Activated CD8-positive, alpha-beta T cell treated with anti-CD3 and anti-CD28 coated beads, Interleukin-2, amount 10 ng/mL, durations not matched to agents 7 days and 5 days (primary cell): ENCODE results near the gene MAMDC4. TPM values are rescaled to one million over a fixed set of nuclear protein-coding genes. Genes with fewer than 3 reads are reported as not detected.
A peak's percentile ranks its signal among the peaks of the same experiment; 100 is the strongest.

Experiments used
- ATAC-seq: fragments of 150-1000 bp; cut with Tn5 transposase; one replicate; pipeline ENCODE4 v1.10.0; 2021; ENCODE audit warnings: moderate library complexity
- CTCF ChIA-PET: fragments of 350-600 bp; sonication (Branson Sonifier 250); formaldehyde crosslinking; loops from one replicate; lab custom pipeline; 2021; ENCODE audit warnings: antibody characterized with exemption; lab: Charles Lee
- POLR2A ChIA-PET: fragments of 350-600 bp; sonication (Branson Sonifier 250); formaldehyde crosslinking; loops from one replicate; lab custom pipeline; 2021; ENCODE audit warnings: antibody characterized with exemption; lab: Charles Lee
- DNase-seq: peaks from one replicate; pipeline ENCODE4 v3.0.0-alpha.2; 2020
- H3K27ac Mint-ChIP-seq: one replicate; pipeline ENCODE4 v1.8.0; 2021; ENCODE audit warnings: mild to moderate bottlenecking, mixed read lengths
- H3K27me3 Mint-ChIP-seq: one replicate; pipeline ENCODE4 v1.8.0; 2021; ENCODE audit warnings: low read depth, mixed read lengths
- H3K36me3 Mint-ChIP-seq: one replicate; pipeline ENCODE4 v1.8.0; 2021; ENCODE audit warnings: low read depth, mixed read lengths
- H3K4me1 Mint-ChIP-seq: one replicate; pipeline ENCODE4 v1.8.0; 2021; ENCODE audit warnings: low read depth, mixed read lengths
- H3K4me3 Mint-ChIP-seq: one replicate; pipeline ENCODE4 v1.8.0; 2021; ENCODE audit warnings: mild to moderate bottlenecking, mixed read lengths
- H3K9me3 Mint-ChIP-seq: one replicate; pipeline ENCODE4 v1.8.0; 2022; ENCODE audit warnings: mixed read lengths; ENCODE audit not compliant: insufficient read depth
- total RNA-seq, 2 experiments: library from RNA; stranded (reverse); gene quantifications; one replicate each; pipeline ENCODE4 v1.2.3, GENCODE V29; 2021

The MAMDC4 gene
- total RNA-seq, 2 experiments from 2014 or later: 14.7 to 15.8 TPM

DNA sequence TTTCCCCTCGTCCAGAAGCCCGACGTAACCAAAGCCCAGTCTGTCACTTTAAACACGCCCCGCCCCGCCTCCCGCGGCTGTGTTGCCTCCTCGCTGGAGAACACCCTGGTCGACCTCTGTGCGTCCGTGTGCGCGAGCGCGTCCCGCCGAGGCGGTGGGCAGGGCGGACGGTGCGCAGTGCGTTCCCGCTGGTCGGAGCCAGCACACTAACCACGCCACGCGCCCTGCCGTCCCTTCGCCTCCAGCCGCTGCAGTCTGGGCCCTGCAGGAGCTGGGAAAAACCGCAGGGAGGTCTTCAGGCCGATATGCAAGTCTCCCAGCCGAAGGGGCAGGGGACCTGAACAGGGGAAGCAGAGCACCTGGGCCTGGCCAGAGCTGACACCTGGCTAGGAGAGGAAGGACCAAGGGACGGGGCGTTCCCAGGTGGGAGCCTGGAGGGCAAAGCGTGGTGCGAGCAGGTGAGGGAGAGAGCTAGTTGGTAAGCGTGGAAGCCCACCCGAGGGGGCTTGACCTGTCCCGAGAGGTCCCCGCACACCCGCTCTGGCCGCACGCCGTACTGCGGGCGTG lies 4.2 kb upstream of the MAMDC4 start:
- H3K27me3 Mint-ChIP-seq: peaks cover 13% of the 10 kb centered on the region
- ATAC-seq (peak; percentile 29), DNase-seq (peak; percentile 86)
- H3K36me3 Mint-ChIP-seq: peaks cover 16% of the 10 kb centered on the region
- CTCF ChIA-PET: interaction anchor here (1.4 to 1.8 kb wide), 4 partner anchors 34 to 187 kb away, joined by 3 to 9 read pairs (median 4); partner anchors contain the start of gene TRAF2
- POLR2A ChIA-PET: interaction anchor here (1.1 to 1.5 kb wide), 3 partner anchors 39 to 54 kb away, joined by 3 to 6 read pairs (median 3); partner anchors contain the start of gene TRAF2
- H3K4me3 Mint-ChIP-seq: peak overlapping the region; percentile 92
- H3K4me1 Mint-ChIP-seq: peaks cover 27% of the 10 kb centered on the region
- no peaks in the 10 kb centered on the region for H3K9me3 Mint-ChIP-seq
- peak overlapping the region; percentile 77 for H3K27ac Mint-ChIP-seq

- ChIA-PET CTCF (interaction anchor here (1.4 to 1.8 kb wide), 3 partner anchors 38 to 186 kb away, joined by 3 to 9 read pairs (median 5); partner anchors contain the start of gene TRAF2), POLR2A (interaction anchor here (1.1 to 1.4 kb wide), 2 partner anchors 38 to 43 kb away, joined by 3 read pairs; partner anchors contain the start of gene TRAF2)
- Mint-ChIP-seq H3K4me3 (peak overlapping the region; percentile 92), H3K9me3 (no peaks in the 10 kb centered on the region), H3K27ac (peak overlapping the region; percentile 91), H3K4me1 (peaks cover 23% of the 10 kb centered on the region), H3K27me3 (peaks cover 13% of the 10 kb centered on the region), H3K36me3 (peaks cover 16% of the 10 kb centered on the region)
- DNase-seq (peak; percentile 61), ATAC-seq (peak; percentile 6)
Observed at GRCh38 chr9:136848393-136849037, 3.6 kb upstream of the MAMDC4 start.

- ChIA-PET POLR2A (no interaction called here), CTCF (interaction anchor here (1.5 kb wide), 1 partner anchor 37 kb away, joined by 5 read pairs; the partner anchor contains the start of gene TRAF2)
- DNase-seq (peak; percentile 98), ATAC-seq (peak; percentile 93)
- H3K27ac Mint-ChIP-seq: peak within 1 kb of the TSS; percentile 91
- H3K36me3 Mint-ChIP-seq: peaks cover 16% of the 10 kb centered on the region
- no peaks in the 10 kb centered on the region for H3K9me3 Mint-ChIP-seq
- peak within 1 kb of the TSS; percentile 92 for H3K4me3 Mint-ChIP-seq
- H3K4me1 Mint-ChIP-seq: peaks cover 21% of the 10 kb centered on the region
- H3K27me3 Mint-ChIP-seq: peaks cover 13% of the 10 kb centered on the region
Observed at GRCh38 chr9:136849038-136849959, 2.8 kb upstream of the MAMDC4 start, which contains the start of gene PHPT1. PHPT1 (plus strand) TSS chr9:136849409; CDS start chr9:136849431, 22 bp downstream.

DNA sequence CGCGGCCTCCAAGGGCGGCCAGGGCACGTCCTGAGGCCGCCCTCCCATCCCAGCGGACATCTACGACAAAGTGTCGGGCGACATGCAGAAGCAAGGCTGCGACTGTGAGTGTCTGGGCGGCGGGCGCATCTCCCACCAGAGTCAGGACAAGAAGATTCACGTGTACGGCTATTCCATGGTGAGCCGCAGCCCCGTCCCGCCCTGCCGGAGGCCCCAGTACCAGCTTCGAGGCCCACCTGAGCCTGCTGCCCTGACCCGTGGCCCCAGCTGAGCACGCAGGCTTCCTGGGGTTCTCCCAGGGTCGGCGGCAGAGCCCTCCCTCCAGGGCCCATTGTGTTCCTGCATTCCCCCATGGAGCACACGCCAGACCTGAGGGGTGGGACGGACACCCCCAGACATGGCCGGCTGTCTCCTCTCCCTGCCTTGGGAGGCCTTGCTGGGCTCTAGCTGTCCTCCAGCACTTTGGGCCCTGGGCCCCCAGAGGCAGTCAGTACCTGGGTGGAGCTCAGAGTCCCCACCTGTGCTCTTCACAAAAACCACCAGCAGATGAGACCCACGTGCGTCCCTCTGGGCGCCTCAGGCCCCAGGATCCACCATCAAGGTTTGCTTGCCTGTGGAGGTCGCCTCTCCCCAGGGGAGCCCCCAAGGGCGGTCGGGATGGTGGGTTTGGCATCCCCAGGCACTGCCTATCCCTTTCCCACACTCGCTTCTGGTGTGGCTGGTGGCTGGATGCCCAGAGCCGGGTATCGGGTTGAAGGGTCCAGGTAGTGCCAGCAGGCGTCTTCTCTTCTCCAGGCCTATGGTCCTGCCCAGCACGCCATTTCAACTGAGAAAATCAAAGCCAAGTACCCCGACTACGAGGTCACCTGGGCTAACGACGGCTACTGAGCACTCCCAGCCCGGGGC lies 1.9 kb upstream of the MAMDC4 start:
- ChIA-PET CTCF (no interaction called here), POLR2A (no interaction called here)
- Mint-ChIP-seq H3K27ac (peak overlapping the region; percentile 86), H3K27me3 (peaks cover 13% of the 10 kb centered on the region), H3K36me3 (peaks cover 14% of the 10 kb centered on the region), H3K9me3 (no peaks in the 10 kb centered on the region), H3K4me3 (peak overlapping the region; percentile 92), H3K4me1 (peaks cover 21% of the 10 kb centered on the region)
- DNase-seq: no peak
- ATAC-seq: no peak

- H3K4me1 Mint-ChIP-seq: peaks cover 21% of the 10 kb centered on the region
- peaks cover 13% of the 10 kb centered on the region for H3K36me3 Mint-ChIP-seq
- H3K27me3 Mint-ChIP-seq: peaks cover 13% of the 10 kb centered on the region
- no peak overlapping the region for H3K27ac Mint-ChIP-seq
- POLR2A ChIA-PET: no interaction called here
- DNase-seq: no peak
- CTCF ChIA-PET: interaction anchor here (0.8 kb wide), 1 partner anchor 8 kb away, joined by 3 read pairs; no protein-coding TSS in a partner anchor
- no peaks in the 10 kb centered on the region for H3K9me3 Mint-ChIP-seq
- no peak for ATAC-seq
- no peak overlapping the region for H3K4me3 Mint-ChIP-seq
Observed at GRCh38 chr9:136850866-136851775, 1.0 kb upstream of the MAMDC4 start.

GRCh38 chr9:136852664-136853595 lies 784 bp downstream of the MAMDC4 start:
- ChIA-PET POLR2A (no interaction called here), CTCF (no interaction called here)
- H3K36me3 Mint-ChIP-seq: peaks cover 6% of the 10 kb centered on the region
- H3K27ac Mint-ChIP-seq: no peak overlapping the region
- no peak for DNase-seq
- H3K9me3 Mint-ChIP-seq: no peaks in the 10 kb centered on the region
- ATAC-seq: no peak
- H3K4me3 Mint-ChIP-seq: no peak overlapping the region
- peaks cover 12% of the 10 kb centered on the region for H3K4me1 Mint-ChIP-seq
- H3K27me3 Mint-ChIP-seq: peaks cover 2% of the 10 kb centered on the region

- no peak for DNase-seq
- H3K4me1 Mint-ChIP-seq: peaks cover 10% of the 10 kb centered on the region
- POLR2A ChIA-PET: no interaction called here
Observed at GRCh38 chr9:136853596-136854112, 1.5 kb downstream of the MAMDC4 start.

GRCh38 chr9:136854113-136854841 lies 2.1 kb downstream of the MAMDC4 start:
- ATAC-seq (no peak), DNase-seq (no peak)
- Mint-ChIP-seq H3K9me3 (no peaks in the 10 kb centered on the region), H3K4me3 (no peak overlapping the region), H3K36me3 (peaks cover 4% of the 10 kb centered on the region), H3K4me1 (peaks cover 8% of the 10 kb centered on the region), H3K27ac (no peak overlapping the region), H3K27me3 (no peaks in the 10 kb centered on the region)
- ChIA-PET POLR2A (no interaction called here), CTCF (no interaction called here)

More at GRCh38 chr9:136853596-136854112, 1.5 kb downstream of the MAMDC4 start:
- no peak for ATAC-seq
- CTCF ChIA-PET: no interaction called here
- H3K9me3 Mint-ChIP-seq: no peaks in the 10 kb centered on the region
- H3K4me3 Mint-ChIP-seq: no peak overlapping the region
- peaks cover 6% of the 10 kb centered on the region for H3K36me3 Mint-ChIP-seq
- H3K27me3 Mint-ChIP-seq: no peaks in the 10 kb centered on the region
- H3K27ac Mint-ChIP-seq: no peak overlapping the region
